B cell (primary cell): ENCODE measurements around the gene PDZD2. TPM values are rescaled to one million over a fixed set of nuclear protein-coding genes. Genes with fewer than 3 reads are reported as not detected.

Experiments
- ATAC-seq: fragments of 200-7000 bp; cut with Tn5 transposase; one replicate; pipeline ENCODE4 v1.10.0; 2021; ENCODE audit warnings: low read depth, mild to moderate bottlenecking, moderate number of reproducible peaks, moderate library complexity
- CTCF ChIA-PET: fragments of 350-600 bp; sonication (Branson Sonifier 250); formaldehyde crosslinking; loops from one replicate; lab custom pipeline; 2021; ENCODE audit warnings: antibody characterized with exemption, inconsistent platforms; lab: Charles Lee
- POLR2A ChIA-PET: fragments of 350-600 bp; sonication (Branson Sonifier 250); formaldehyde crosslinking; loops from one replicate; lab custom pipeline; 2021; ENCODE audit warnings: antibody characterized with exemption; lab: Charles Lee
- DNase-seq: peaks from one replicate; pipeline ENCODE4 v3.0.0; 2013
- H2AFZ ChIP-seq: 2 replicates; pipeline ENCODE4 v1.6.1; 2012; ENCODE audit warnings: mild to moderate bottlenecking, low read depth, low read length; ENCODE audit not compliant: insufficient read depth, poor library complexity, severe bottlenecking
- H3K27ac ChIP-seq, 2 donors: 1 replicate in 1 of 2; 2 replicates in 1 of 2; pipeline ENCODE4 v1.5.1; 2012 to 2013; ENCODE audit warnings: low read length in 2 of 2, mild to moderate bottlenecking in 2 of 2, moderate library complexity in 1 of 2
- H3K27me3 ChIP-seq, 4 experiments: fragments of 200-600 bp in 1 of 4; sonication (generic) in 1 of 4; replicated peaks in 1 of 4; 1 replicate in 2 of 4; 2 replicates in 2 of 4; pipeline versions ENCODE4 v1.6.1 to v1.7.0; 2013 to 2016; ENCODE audit warnings: low read length in 3 of 4, mild to moderate bottlenecking in 2 of 4, mixed read lengths in 1 of 4, moderate library complexity in 1 of 4; ENCODE audit not compliant: insufficient read depth in 4 of 4, control insufficient read depth in 3 of 4; ENCODE audit errors: control extremely low read depth in 1 of 4
- H3K36me3 ChIP-seq, 2 experiments: replicated peaks in 1 of 2; 1 replicate in 1 of 2; 2 replicates in 1 of 2; pipeline versions ENCODE4 v1.6.1 to v1.7.1; 2013; ENCODE audit warnings: low read length in 1 of 2; ENCODE audit not compliant: insufficient read depth in 2 of 2, control insufficient read depth in 1 of 2; ENCODE audit errors: control extremely low read depth in 1 of 2, extremely low read depth in 1 of 2
- H3K4me1 ChIP-seq, 2 donors: fragments of 200-600 bp in 1 of 2; sonication (generic) in 1 of 2; 1 replicate in 1 of 2; 2 replicates in 1 of 2; pipeline versions ENCODE4 v1.5.1 to v1.6.1; 2013 to 2017; ENCODE audit warnings: low read length in 2 of 2; ENCODE audit not compliant: control insufficient read depth in 2 of 2, insufficient read depth in 2 of 2
- H3K4me2 ChIP-seq: replicated peaks from 2 replicates; pipeline ENCODE3; 2012; ENCODE audit warnings: mild to moderate bottlenecking, low read depth, low read length; ENCODE audit not compliant: poor library complexity, severe bottlenecking
- H3K4me3 ChIP-seq, 5 experiments: fragments of 200-600 bp in 1 of 5; sonication (generic) in 1 of 5; 1 replicate in 3 of 5; 2 replicates in 2 of 5; pipeline versions ENCODE4 v1.5.1 to v1.7.0; 2011 to 2016; ENCODE audit warnings: low read length in 4 of 5, mild to moderate bottlenecking in 4 of 5, low read depth in 2 of 5, control low read depth in 1 of 5, moderate library complexity in 1 of 5; ENCODE audit not compliant: insufficient read depth in 1 of 5; ENCODE audit errors: control extremely low read depth in 1 of 5, extremely low read depth in 1 of 5
- H3K79me2 ChIP-seq: fragments of 200-600 bp; sonication (generic); one replicate; pipeline ENCODE4 v1.6.0; 2016; ENCODE audit warnings: low read length; ENCODE audit not compliant: control insufficient read depth, insufficient read depth
- H3K9ac ChIP-seq: fragments of 200-600 bp; sonication (generic); 2 replicates; pipeline ENCODE4 v1.6.1; 2017; ENCODE audit warnings: mild to moderate bottlenecking, low read length, moderate library complexity
- H3K9me3 ChIP-seq, 3 donors: one replicate each; pipeline versions ENCODE4 v1.6.1 to v1.7.1; 2013; ENCODE audit warnings: low read length in 2 of 3; ENCODE audit not compliant: control insufficient read depth in 2 of 3, insufficient read depth in 1 of 3; ENCODE audit errors: control extremely low read depth in 1 of 3
- H4K20me1 ChIP-seq: 2 replicates; pipeline ENCODE4 v1.6.0; 2012; ENCODE audit warnings: mild to moderate bottlenecking, low read length; ENCODE audit not compliant: insufficient read depth, control insufficient read depth, poor library complexity, severe bottlenecking
- H3K27ac Mint-ChIP-seq: one replicate; pipeline ENCODE4 v1.8.0; 2021; ENCODE audit warnings: mixed read lengths
- H3K27me3 Mint-ChIP-seq: one replicate; pipeline ENCODE4 v1.8.0; 2021; ENCODE audit warnings: mixed read lengths
- H3K4me1 Mint-ChIP-seq: one replicate; pipeline ENCODE4 v1.8.0; 2021; ENCODE audit warnings: mixed read lengths
- H3K4me3 Mint-ChIP-seq: one replicate; pipeline ENCODE4 v1.8.0; 2021; ENCODE audit warnings: mixed read lengths
- H3K9me3 Mint-ChIP-seq: one replicate; pipeline ENCODE4 v1.8.0; 2022; ENCODE audit warnings: mixed read lengths; ENCODE audit not compliant: insufficient read depth
- CTCF ChIP-seq: fragments of 200-600 bp; IDR thresholded peaks from one replicate; pipeline ENCODE4 v1.8.0; 2022; ENCODE audit warnings: antibody characterized with exemption, mild to moderate bottlenecking
- EZH2 ChIP-seq: IDR thresholded peaks from 2 replicates; pipeline ENCODE4 v1.6.1; 2012; ENCODE audit warnings: borderline replicate concordance, low read depth, mild to moderate bottlenecking, moderate library complexity, low read length; ENCODE audit not compliant: insufficient read depth, poor library complexity, severe bottlenecking
- WGBS: methylation state at CpG from one replicate; pipeline ENCODE4 v1.1.5; 2013; ENCODE audit warnings: missing lambda C conversion rate; ENCODE audit not compliant: insufficient coverage; 5-methylcytosine and 5-hydroxymethylcytosine counted together
- intact Hi-C: fragments of 100-400 bp; cut with micrococcal nuclease; formaldehyde crosslinking; loops from one replicate; pipeline ENCODE4 v1.10.0; 2022
- polyA plus RNA-seq: library from polyadenylated mRNA; depleted of rRNA; stranded (reverse); fragments of >200 nt; gene quantifications from 2 replicates; pipeline ENCODE4 v1.2.3, GENCODE V29; 2012
- total RNA-seq, 2 donors: library from RNA; stranded (reverse); fragments of 120-200 nt in 1 of 2; gene quantifications; 1 replicate in 1 of 2; 2 replicates in 1 of 2; pipeline versions ENCODE4 v1.2.3 to v1.2.4, GENCODE V29; 2013 to 2022

The PDZD2 gene
- total and polyA plus RNA-seq, 2 donors (not counting 1 experiment from before 2014, with no cell fraction given), result not detected

DNA sequence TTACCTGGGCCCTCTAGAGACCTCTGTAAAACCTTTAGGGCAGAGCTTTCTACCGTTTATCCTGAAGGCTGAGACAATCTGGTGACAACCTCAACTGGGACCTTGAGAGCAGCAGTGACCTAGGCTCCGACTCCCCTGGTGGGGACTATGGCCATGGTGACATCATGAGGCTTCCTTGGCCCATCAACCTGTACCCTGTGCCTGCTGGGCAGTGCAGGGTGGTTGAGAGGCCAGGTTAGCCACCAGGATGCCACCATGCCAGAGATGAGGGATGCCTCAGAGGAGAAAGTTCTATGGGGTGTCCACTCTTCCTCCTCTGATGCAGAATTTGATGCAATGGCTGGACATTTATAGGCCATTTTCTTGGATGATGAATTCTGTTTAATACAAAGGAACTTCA lies 194.8 kb downstream of the PDZD2 start:
- no peaks in the 10 kb centered on the region for H4K20me1 ChIP-seq
- no peak overlapping the region for H3K9ac ChIP-seq
- ChIA-PET CTCF (no interaction called here), POLR2A (no interaction called here)
- H3K4me1 Mint-ChIP-seq, result no peaks in the 10 kb centered on the region
- no peak overlapping the region for H3K27ac Mint-ChIP-seq
- intact Hi-C loops, result no loop called here
- H3K4me3 ChIP-seq, result no peak overlapping the region
- no peaks in the 10 kb centered on the region for H3K79me2 ChIP-seq
- no peaks in the 10 kb centered on the region for H3K4me1 ChIP-seq
- no peak overlapping the region for H3K27ac ChIP-seq
- TF ChIP-seq EZH2 (no peak), CTCF (no peak)
- H3K27me3 ChIP-seq, result no peaks in the 10 kb centered on the region
- H3K27me3 Mint-ChIP-seq, result no peaks in the 10 kb centered on the region
- DNase-seq (no peak), ATAC-seq (no peak)
- no peak overlapping the region for H3K4me2 ChIP-seq
- H3K4me3 Mint-ChIP-seq, result no peak overlapping the region
- peaks cover 0 to 8% (median 3%) of the 10 kb centered on the region in 3 donors for H3K9me3 ChIP-seq
- no peak overlapping the region for H2AFZ ChIP-seq
- H3K36me3 ChIP-seq, result no peaks in the 10 kb centered on the region
- WGBS, result 100% methylated on average over 1 of the region's 2 CpGs
- H3K9me3 Mint-ChIP-seq, result no peaks in the 10 kb centered on the region

GRCh38 chr5:31844622-31845345 lies 205.9 kb downstream of the PDZD2 start:
- no peaks in the 10 kb centered on the region for H3K4me1 ChIP-seq
- H3K27ac ChIP-seq, result no peak overlapping the region
- H3K4me3 ChIP-seq, result no peak overlapping the region
- Mint-ChIP-seq H3K4me3 (no peak overlapping the region), H3K27ac (no peak overlapping the region), H3K9me3 (no peaks in the 10 kb centered on the region), H3K4me1 (no peaks in the 10 kb centered on the region), H3K27me3 (no peaks in the 10 kb centered on the region)
- no peaks in the 10 kb centered on the region for H4K20me1 ChIP-seq
- POLR2A ChIA-PET, result no interaction called here
- peak overlapping the region; percentile 3 for H2AFZ ChIP-seq
- no peak overlapping the region for H3K9ac ChIP-seq
- CTCF ChIA-PET, result no interaction called here
- H3K79me2 ChIP-seq, result no peaks in the 10 kb centered on the region
- ATAC-seq (no peak), DNase-seq (no peak)
- H3K9me3 ChIP-seq, result no peaks in the 10 kb centered on the region
- no peaks in the 10 kb centered on the region for H3K36me3 ChIP-seq
- intact Hi-C loops, result no loop called here
- no peak overlapping the region for H3K4me2 ChIP-seq
- WGBS, result 100% methylated on average over 1 of the region's 10 CpGs
- TF ChIP-seq CTCF (no peak), EZH2 (no peak)
- no peaks in the 10 kb centered on the region for H3K27me3 ChIP-seq
